KMS-11 (cell line): ENCODE data around the gene PIP5K1C.

ENCODE experiments used
- H2AFZ ChIP-seq: fragments of 200-600 bp; sonication (generic); 2 replicates; pipeline ENCODE4 v1.6.1; 2016; ENCODE audit warnings: antibody characterized with exemption, mixed run types, low read depth
- H3K27ac ChIP-seq: fragments of 200-600 bp; sonication (generic); 2 replicates; pipeline ENCODE4 v1.6.1; 2016; ENCODE audit warnings: mild to moderate bottlenecking, mixed run types
- H3K27me3 ChIP-seq: fragments of 200-600 bp; sonication (generic); 2 replicates; pipeline ENCODE4 v1.6.1; 2017; ENCODE audit warnings: mild to moderate bottlenecking, low read depth, mixed run types, moderate library complexity; ENCODE audit not compliant: insufficient read depth
- H3K36me3 ChIP-seq: fragments of 200-600 bp; sonication (generic); 2 replicates; pipeline ENCODE4 v1.6.1; 2017; ENCODE audit warnings: mild to moderate bottlenecking, mixed run types; ENCODE audit not compliant: insufficient read depth
- H3K4me1 ChIP-seq: fragments of 200-600 bp; sonication (generic); 2 replicates; pipeline ENCODE4 v1.6.1; 2016; ENCODE audit warnings: mild to moderate bottlenecking, low read depth, mixed run types; ENCODE audit not compliant: poor library complexity, severe bottlenecking
- H3K4me2 ChIP-seq: fragments of 200-600 bp; sonication (generic); 2 replicates; pipeline ENCODE4 v1.7.0; 2016; ENCODE audit warnings: mild to moderate bottlenecking, mixed run types
- H3K4me3 ChIP-seq: fragments of 200-600 bp; sonication (generic); IDR thresholded peaks from 2 replicates; pipeline ENCODE4 v1.6.1; 2017; ENCODE audit warnings: low read depth, low read length, mixed read lengths; ENCODE audit not compliant: insufficient read depth
- H3K79me2 ChIP-seq: fragments of 200-600 bp; sonication (generic); 2 replicates; pipeline ENCODE4 v1.6.1; 2016; ENCODE audit warnings: low read depth, mixed run types; ENCODE audit not compliant: insufficient read depth
- H3K9ac ChIP-seq: fragments of 200-600 bp; sonication (generic); 2 replicates; pipeline ENCODE4 v1.6.1; 2016; ENCODE audit warnings: mild to moderate bottlenecking, mixed run types
- H4K20me1 ChIP-seq: fragments of 200-600 bp; sonication (generic); 2 replicates; pipeline ENCODE4 v1.6.1; 2016; ENCODE audit warnings: mild to moderate bottlenecking, mixed run types; ENCODE audit not compliant: insufficient read depth
- TF ChIP-seq, protein P1 (sequence below): fragments of 200-600 bp; sonication (generic); conservative IDR thresholded peaks from 2 replicates; pipeline ENCODE4 v1.6.1; 2017; ENCODE audit warnings: low read depth, mild to moderate bottlenecking, antibody characterized with exemption, low read length, moderate library complexity, mixed read lengths

The PIP5K1C gene

DNA sequence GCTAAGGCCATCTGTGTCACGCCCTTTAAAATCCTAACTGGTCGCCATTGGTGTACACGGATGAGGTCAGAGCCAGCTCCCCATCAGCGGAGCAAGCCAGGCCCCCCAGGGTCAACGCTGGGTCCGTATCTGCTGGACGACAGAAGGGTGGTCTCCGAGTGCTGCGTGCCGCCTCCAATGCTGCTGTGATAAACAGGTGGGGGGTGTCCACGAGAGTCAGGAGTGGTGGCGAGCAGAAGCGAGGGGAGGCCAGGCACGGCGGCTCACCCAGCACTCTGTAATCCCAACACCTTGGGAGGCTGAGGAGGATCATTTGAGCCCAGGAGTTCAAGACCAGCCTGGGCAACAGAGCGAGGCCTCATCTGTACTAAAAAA, 42.9 kb downstream of the PIP5K1C start:
- Histone ChIP-seq H4K20me1 (no peaks in the 10 kb centered on the region), H3K4me2 (no peak overlapping the region), H3K4me1 (no peaks in the 10 kb centered on the region), H3K9ac (no peak overlapping the region), H3K27me3 (no peaks in the 10 kb centered on the region), H3K27ac (no peak overlapping the region), H3K79me2 (no peaks in the 10 kb centered on the region), H2AFZ (no peak overlapping the region), H3K4me3 (no peak overlapping the region), H3K36me3 (no peaks in the 10 kb centered on the region)
- TF ChIP-seq, protein P1, sequence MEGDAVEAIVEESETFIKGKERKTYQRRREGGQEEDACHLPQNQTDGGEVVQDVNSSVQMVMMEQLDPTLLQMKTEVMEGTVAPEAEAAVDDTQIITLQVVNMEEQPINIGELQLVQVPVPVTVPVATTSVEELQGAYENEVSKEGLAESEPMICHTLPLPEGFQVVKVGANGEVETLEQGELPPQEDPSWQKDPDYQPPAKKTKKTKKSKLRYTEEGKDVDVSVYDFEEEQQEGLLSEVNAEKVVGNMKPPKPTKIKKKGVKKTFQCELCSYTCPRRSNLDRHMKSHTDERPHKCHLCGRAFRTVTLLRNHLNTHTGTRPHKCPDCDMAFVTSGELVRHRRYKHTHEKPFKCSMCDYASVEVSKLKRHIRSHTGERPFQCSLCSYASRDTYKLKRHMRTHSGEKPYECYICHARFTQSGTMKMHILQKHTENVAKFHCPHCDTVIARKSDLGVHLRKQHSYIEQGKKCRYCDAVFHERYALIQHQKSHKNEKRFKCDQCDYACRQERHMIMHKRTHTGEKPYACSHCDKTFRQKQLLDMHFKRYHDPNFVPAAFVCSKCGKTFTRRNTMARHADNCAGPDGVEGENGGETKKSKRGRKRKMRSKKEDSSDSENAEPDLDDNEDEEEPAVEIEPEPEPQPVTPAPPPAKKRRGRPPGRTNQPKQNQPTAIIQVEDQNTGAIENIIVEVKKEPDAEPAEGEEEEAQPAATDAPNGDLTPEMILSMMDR = no peak

DNA sequence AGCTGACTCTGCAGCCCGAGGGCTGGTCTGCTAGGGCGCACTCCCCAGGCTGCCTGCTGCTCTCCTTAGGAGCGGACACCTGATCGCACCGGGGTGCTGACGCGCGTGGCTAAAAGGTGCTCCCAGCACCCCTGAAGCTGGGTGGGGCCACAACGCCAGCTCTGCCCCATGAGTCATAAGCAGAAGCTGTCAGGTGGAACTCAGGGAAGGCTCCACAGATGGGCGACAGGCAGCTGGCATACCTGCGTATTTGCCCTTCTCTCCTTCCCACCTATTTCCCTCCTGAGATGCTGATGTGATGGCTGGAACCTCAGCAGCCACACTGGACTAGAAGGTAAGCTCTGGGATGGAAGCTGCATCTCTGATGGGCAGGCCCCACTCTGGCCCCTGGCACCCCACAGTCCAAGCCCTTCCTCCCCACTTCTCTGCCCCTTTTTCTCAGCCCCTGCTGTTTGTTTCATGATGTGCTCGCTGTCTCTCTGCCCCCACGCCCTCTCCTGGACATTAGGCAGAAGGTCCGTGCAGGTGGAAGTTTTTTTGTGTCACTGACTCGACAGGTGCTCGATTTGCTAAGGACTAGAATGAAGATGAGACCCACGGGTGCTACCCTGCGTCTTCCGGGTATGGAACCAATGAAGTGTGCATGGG, 43.4 kb downstream of the PIP5K1C start:
- Histone ChIP-seq H4K20me1 (no peaks in the 10 kb centered on the region), H3K27me3 (no peaks in the 10 kb centered on the region), H3K27ac (no peak overlapping the region), H3K4me2 (no peak overlapping the region), H2AFZ (no peak overlapping the region), H3K4me1 (no peaks in the 10 kb centered on the region), H3K4me3 (no peak overlapping the region), H3K79me2 (no peaks in the 10 kb centered on the region), H3K36me3 (no peaks in the 10 kb centered on the region), H3K9ac (no peak overlapping the region)
- TF ChIP-seq, protein P1 = no peak

DNA sequence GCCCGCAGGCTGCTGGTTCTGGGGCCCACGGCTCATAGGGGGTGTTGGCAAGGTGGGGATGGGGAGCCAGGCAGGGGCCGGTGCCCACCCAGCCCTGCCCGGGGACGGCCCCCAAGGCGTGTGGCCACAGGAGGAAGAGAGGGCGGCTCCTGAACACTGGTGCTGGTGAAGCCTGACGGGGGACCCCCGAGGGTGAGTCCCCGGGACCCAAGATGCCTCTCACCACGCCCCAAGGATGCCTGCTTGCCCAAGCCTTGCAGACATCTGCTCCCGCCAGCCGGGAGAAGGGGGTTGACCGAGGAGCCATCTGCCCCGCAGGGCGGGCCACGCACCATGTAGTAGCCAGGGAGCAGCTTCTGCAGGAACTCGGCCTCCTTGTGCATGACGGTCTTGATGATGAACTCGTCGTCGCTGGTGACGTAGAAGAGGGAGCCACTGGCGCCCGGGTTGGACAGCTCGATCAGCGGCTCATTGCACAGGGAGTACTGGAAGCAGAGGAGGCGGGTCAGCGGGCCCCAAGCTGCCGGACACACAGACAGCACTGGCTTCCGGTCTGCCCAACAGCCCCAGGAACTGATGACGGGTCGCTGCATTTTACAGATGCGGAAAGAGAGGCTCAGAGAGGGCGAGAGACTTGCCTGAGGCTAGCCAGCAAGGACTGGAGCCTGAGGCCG, 44.1 kb downstream of the PIP5K1C start:
- H3K27me3 ChIP-seq = no peaks in the 10 kb centered on the region
- no peak overlapping the region for H3K27ac ChIP-seq
- no peak overlapping the region for H3K4me2 ChIP-seq
- H4K20me1 ChIP-seq = no peaks in the 10 kb centered on the region
- no peak overlapping the region for H3K4me3 ChIP-seq
- H3K4me1 ChIP-seq = no peaks in the 10 kb centered on the region
- no peak overlapping the region for H2AFZ ChIP-seq
- TF ChIP-seq, protein P1 = no peak
- H3K79me2 ChIP-seq = no peaks in the 10 kb centered on the region
- no peak overlapping the region for H3K9ac ChIP-seq
- H3K36me3 ChIP-seq = no peaks in the 10 kb centered on the region

DNA sequence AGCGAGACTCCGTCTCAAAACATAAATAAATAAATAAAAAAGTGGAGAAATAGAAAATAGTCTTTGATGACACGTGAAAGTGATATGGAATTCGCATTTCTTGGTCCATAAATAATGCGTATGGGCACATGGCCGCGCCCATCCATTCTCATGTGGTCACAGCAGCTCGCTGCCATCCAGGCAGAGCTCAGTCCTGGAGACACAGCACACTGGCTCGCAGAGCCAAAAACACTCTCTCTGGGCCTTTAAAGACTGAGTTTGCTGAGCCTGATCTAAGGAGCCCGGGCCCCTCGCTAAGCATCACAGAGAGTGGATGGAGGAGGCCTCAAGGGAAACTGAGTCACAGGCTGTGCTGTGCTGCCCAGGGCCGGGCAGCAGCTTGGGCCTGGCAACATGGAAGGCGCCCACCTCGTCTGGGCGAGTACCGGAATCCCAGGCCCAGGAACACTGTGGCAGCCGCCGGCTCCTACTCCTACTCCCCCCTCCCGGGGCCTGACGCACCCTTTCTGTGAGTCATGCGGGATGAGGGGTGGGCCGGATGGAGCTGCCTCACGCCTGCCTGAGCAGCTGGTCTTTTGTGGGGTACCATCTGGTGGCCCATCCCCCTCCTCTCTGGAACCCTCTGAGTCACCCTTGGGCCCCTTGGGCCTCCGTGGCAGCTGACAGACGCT, 44.7 kb downstream of the PIP5K1C start:
- H3K4me2 ChIP-seq = no peak overlapping the region
- no peaks in the 10 kb centered on the region for H3K27me3 ChIP-seq
- no peak overlapping the region for H2AFZ ChIP-seq
- TF ChIP-seq, protein P1 = no peak
- H3K4me1 ChIP-seq = no peaks in the 10 kb centered on the region
- no peaks in the 10 kb centered on the region for H4K20me1 ChIP-seq
- H3K4me3 ChIP-seq = no peak overlapping the region
- H3K79me2 ChIP-seq = no peaks in the 10 kb centered on the region
- no peaks in the 10 kb centered on the region for H3K36me3 ChIP-seq
- no peak overlapping the region for H3K27ac ChIP-seq
- H3K9ac ChIP-seq = no peak overlapping the region
